Measurements from ENCODE around the gene LRRC4B.
A peak's percentile ranks its signal among the peaks of the same experiment; 100 is the strongest.
"Not testable (repeated sequence)": the region's sequence is repeated elsewhere in the genome, so short reads cannot be mapped to it uniquely, and the experiment has no call there.

LRRC4B gene

GRCh38 chr19:50567882-50568727, at the start of gene LRRC4B:
Gene LRRC4B (minus strand): TSS chr19:50568435. CDS start chr19:50548838, 19,597 bp downstream.
- DNase-seq (ENCODE audit: low read depth in 3 of 3, low spot score in 1 of 3) = no peak

DNA sequence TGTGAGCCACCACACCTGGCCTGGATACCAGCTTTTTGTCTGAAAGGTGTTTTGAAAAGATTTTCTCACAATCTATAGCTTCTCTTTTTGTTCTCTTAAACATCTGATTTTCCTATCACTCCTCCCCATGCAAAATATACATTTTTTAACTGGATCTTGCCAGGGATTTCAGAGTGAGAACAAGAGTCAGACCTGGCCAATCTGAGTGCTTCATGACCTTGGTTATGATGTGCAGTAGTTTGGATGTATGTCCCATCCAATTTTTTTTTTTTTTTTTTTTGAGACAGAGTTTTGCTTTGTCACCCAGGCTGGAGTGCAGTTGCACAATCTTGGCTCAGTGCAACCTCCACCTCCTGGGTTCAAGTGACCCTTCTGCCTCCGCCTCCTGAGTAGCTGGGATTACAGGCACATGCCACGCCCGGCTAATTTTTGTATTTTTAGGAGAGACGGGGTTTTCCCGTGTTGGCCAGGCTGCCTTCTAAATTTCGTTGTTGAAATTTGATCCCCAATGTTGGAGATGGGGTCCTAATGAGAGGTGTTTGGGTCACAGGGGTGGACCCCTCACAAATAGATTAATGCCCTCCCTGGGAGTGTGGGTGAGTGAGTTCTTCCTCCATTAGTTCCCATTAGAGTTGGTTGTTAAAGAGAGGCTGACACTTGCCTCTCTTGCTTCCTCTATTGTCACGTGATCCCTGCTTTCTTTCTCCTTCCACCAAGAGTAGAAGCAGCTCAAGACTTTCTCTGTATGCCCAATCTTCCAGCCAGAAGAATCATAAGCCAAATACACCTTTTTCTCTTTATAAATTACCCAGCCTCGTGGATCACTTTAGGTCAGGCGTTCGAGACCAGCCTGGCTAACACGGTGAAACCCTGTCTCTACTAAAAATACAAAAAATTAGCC, 44.5 kb upstream of the LRRC4B start:
- DNase-seq (ENCODE audit: low read depth in 3 of 3, low spot score in 1 of 3) = not testable (repeated sequence)

- DNase-seq (ENCODE audit: low read depth in 3 of 3, low spot score in 1 of 3) = peak; percentile 9 to 59 (median 11)
Observed at GRCh38 chr19:50607874-50608785, 39.9 kb upstream of the LRRC4B start.

GRCh38 chr19:50607388-50607787, 39.2 kb upstream of the LRRC4B start:
- no peak for DNase-seq (ENCODE audit: low read depth in 3 of 3, low spot score in 1 of 3)

DNA sequence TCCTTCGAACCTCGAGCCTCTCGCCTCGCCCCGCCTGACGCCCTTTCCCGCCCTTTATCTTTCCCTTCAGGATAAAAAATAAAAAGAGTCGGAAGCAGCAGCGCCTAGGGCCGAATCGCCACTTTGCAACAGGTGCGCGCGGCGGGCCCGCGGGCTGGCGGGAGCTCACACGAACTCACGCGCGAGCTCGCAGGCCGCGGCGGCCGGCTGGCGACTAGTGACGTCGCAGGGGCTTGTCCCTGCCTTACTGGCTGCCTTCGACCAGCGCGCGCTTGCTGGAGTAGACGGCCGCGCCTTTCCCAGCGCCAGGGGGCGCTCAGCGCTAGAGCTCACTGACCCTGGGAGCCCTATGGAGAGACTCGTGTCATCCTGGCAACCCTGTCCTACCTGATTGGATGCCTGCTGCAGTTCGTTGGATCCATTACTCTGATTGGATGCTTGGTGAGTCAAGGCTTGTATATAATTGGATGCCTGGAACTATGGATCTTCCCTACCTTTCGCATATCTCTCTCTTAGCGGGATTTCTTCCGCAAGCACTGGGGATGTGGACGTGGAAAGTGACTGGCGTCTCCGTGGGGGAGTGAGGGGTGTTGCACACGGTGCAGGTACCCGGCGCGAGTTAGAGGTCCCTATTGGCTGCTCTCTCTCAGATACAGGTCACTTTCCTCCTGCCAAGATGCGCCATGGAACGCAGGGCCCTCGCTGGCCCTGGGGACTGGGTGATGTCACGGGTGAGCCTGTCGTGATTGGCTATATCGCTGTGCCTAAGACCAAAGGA, 38.0 kb upstream of the LRRC4B start:
- not testable (repeated sequence) for DNase-seq (ENCODE audit: low read depth in 3 of 3, low spot score in 1 of 3)

GRCh38 chr19:50604264-50605073, 36.2 kb upstream of the LRRC4B start:
- DNase-seq (ENCODE audit: low read depth in 3 of 3, low spot score in 1 of 3) = not testable (repeated sequence)

GRCh38 chr19:50602935-50603334, 34.7 kb upstream of the LRRC4B start:
- DNase-seq (ENCODE audit: low read depth in 3 of 3, low spot score in 1 of 3) = no peak

DNA sequence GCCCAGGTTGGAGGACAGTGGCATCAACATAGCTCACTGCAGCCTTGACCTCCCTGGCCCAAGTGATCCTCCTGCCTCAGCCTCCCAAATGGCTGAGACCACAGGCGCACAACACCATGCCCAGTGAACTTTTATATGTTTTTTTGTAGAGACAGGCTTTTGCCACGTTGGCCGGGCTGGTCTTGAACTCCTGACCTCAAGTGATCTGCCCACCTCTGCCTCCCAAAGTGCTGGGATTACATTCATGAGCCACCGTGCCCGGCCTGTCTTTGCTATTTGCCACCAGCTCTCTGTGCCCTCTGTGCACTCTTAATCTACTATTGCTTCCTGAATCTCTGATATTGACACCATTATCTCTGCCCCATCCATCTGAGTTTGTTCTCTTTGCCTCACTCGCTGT, 34.3 kb upstream of the LRRC4B start:
- DNase-seq (ENCODE audit: low read depth in 3 of 3, low spot score in 1 of 3) = no peak

DNA sequence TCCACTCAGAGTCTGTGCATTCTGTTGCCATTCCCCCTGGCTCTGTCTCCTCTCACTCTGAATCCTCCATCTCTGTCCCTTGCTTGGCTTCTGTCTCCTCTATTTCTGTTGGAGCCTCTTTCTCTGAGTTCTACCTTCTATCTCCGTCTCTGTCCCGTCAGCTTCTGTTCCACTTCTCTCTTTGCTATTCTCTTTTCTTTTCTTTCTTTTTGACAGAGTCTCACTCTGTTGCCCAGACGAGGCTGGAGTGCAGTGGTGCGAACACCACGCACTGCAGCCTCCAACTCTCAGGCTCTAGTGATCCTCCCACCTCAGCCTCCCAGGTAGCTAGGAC, 33.8 kb upstream of the LRRC4B start:
- DNase-seq (ENCODE audit: low read depth in 3 of 3, low spot score in 1 of 3) = no peak

DNA sequence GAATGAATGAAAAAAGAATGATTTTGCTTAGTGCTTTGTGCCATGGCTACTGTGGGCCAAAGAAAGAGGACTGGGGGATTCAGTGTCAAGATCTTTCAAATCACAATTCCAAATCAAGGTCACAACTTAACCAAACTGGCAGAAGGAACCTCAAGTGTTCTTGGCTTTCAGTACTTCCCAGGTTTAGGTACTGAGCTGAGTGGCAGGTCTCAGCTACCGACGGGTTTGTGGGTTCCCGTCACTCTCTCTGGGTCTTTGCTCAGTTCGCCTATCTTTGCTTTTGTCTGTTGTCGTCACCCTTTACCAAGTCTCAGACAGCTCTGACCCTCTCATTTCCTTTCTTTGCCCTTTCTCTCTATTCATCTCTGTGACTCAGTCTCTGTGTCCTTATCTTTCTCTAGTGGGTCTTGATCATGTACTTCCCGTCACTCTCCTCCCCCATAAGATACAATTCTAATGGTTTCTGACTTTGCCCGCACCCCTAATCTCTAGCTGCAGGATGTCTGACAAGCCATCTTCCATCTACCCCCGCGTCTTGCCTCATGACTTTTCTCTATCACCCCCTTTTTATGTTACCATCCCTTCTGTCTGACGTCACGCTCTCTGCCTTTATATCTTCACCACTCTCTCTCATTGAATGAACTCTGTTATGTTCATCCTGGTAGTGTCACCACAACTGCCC, 33.3 kb upstream of the LRRC4B start:
- DNase-seq (ENCODE audit: low read depth in 3 of 3, low spot score in 1 of 3) = no peak

DNA sequence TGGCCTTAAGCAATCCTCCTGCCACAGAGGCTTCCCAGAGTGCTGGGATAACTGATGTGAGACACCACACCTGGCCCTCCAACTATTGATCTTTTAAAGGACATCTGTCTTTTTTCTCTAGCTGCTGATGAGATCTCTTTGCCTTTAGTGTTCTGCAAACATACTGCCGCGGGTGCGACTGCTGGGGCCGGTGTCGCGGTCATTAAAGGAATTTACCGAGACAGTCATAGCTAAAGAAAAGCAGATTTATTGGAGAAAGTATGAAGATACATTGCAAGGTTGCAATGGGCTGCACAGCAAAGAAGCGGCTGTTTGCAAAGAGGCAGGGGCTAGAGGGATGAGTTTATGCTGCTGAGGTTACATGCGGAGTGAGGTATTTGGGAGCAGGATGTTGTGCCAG, 31.2 kb upstream of the LRRC4B start:
- DNase-seq (ENCODE audit: low read depth in 3 of 3, low spot score in 1 of 3) = no peak

- no peak for DNase-seq (ENCODE audit: low read depth in 3 of 3, low spot score in 1 of 3)
Observed at GRCh38 chr19:50590191-50590590, 22.0 kb upstream of the LRRC4B start.

DNA sequence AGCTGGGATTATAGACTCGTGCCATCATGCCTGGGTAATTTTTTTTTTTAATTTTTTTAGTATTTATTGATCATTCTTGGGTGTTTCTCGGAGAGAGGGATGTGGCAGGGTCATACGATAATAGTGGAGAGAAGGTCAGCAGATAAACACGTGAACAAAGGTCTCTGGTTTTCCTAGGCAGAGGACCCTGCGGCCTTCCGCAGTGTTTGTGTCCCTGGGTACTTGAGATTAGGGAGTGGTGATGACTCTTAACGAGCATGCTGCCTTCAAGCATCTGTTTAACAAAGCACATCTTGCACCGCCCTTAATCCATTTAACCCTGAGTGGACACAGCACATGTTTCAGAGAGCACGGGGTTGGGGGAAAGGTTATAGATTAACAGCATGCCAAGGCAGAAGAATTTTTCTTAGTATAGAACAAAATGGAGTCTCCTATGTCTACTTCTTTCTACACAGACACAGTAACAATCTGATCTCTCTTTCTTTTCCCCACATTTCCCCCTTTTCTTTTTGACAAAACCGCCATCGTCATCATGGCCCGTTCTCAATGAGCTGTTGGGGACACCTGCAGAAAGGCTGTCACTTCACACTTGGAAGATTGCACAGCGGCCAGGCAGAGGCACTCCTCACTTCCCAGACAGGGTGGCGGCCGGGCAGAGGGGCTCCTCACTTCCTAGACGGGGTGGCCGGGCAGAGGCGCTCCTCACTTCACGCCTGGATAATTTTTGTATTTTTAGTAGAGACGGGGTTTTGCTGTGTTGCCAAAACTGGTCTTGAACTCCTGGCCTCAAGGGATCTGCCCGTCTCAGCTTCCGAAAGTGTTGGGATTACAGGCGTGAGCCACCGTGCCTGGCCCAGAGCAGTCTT, 13.8 kb upstream of the LRRC4B start:
- DNase-seq (ENCODE audit: low read depth in 3 of 3, low spot score in 1 of 3) = not testable (repeated sequence)

DNA sequence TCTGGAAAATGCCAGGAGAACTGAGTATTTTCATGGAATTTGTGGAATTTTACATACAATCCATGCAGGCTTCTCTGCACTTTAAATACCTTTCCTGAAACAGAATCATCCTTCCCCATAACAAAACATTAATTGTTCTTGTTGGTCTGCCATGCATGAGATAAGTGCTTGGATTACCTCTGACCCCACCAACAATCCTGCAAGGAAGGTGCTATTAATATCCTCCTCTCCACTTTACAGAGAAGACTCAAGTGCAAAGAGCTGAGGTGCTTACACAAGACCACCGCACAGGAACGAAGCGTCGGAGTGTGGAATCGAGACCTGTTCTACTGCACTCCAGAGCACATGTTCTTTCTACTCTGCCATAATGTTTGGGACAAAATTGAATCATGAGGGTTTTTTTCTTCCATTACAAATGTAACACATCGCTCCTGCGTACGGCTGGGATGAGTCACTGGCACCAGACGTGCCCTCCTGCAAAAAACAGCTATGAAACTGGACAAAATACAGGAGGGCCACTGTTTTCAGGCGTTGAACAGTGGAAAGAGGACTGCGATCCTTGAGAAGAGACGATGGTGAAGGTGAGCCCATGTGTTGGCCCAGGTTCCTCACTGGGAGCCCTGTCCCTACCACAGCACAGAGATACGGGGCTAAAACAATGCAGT, 12.9 kb upstream of the LRRC4B start:
- no peak for DNase-seq (ENCODE audit: low read depth in 3 of 3, low spot score in 1 of 3)

- DNase-seq (ENCODE audit: low read depth in 3 of 3, low spot score in 1 of 3) = no peak
Observed at GRCh38 chr19:50580240-50580639, 12.0 kb upstream of the LRRC4B start.

DNA sequence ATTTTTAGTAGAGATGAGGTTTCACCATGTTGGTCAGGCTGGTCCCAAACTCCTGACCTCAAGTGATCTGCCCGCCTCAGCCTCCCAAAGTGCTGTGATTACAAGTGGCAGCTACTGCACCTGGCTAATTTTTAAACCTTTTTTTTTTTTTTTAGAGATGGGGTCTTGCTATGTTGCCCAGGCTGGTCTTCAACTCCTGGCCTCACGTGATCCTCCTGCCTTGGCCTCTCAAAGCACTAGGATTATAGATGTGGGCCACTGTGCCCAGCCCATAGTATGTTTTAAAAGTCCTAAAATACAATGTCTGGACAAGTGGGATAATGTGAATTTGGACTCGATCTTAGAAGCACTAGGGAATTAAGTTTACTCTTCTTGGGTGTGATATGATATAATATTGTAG, 8.5 kb upstream of the LRRC4B start:
- not testable (repeated sequence) for DNase-seq (ENCODE audit: low read depth in 3 of 3, low spot score in 1 of 3)

GRCh38 chr19:50573741-50574461, 5.7 kb upstream of the LRRC4B start:
- no peak for DNase-seq (ENCODE audit: low read depth in 3 of 3, low spot score in 1 of 3)

All from stimulated activated CD4-positive, alpha-beta T cell treated with anti-CD3 and anti-CD28 coated beads, TNF-alpha, amount 100 ng/mL, for 1 hour (primary cell).